Right renal cortex interstitium (tissue), 3 donors: ENCODE measurements around the gene SUSD3. TPM values are rescaled to one million over a fixed set of nuclear protein-coding genes. Genes with fewer than 3 reads are reported as not detected.
"Not testable (repeated sequence)": the region's sequence is repeated elsewhere in the genome, so short reads cannot be mapped to it uniquely, and the experiment has no call there.

ENCODE experiments used
- DNase-seq, 3 donors: peaks; one replicate each; pipeline ENCODE4 v3.0.0-alpha.2; 2013; ENCODE audit warnings: low read depth in 3 of 3, low spot score in 2 of 3
- polyA plus RNA-seq, 3 donors: library from polyadenylated mRNA; unstranded; fragments of 120-200 nt; gene quantifications; one replicate each; pipeline ENCODE4 v1.2.1, GENCODE V29; 2013; ENCODE audit not compliant: insufficient read length in 3 of 3

SUSD3 gene
- polyA plus RNA-seq, 3 donors, result 6.1 to 7.8 (median 7.6) TPM

DNA sequence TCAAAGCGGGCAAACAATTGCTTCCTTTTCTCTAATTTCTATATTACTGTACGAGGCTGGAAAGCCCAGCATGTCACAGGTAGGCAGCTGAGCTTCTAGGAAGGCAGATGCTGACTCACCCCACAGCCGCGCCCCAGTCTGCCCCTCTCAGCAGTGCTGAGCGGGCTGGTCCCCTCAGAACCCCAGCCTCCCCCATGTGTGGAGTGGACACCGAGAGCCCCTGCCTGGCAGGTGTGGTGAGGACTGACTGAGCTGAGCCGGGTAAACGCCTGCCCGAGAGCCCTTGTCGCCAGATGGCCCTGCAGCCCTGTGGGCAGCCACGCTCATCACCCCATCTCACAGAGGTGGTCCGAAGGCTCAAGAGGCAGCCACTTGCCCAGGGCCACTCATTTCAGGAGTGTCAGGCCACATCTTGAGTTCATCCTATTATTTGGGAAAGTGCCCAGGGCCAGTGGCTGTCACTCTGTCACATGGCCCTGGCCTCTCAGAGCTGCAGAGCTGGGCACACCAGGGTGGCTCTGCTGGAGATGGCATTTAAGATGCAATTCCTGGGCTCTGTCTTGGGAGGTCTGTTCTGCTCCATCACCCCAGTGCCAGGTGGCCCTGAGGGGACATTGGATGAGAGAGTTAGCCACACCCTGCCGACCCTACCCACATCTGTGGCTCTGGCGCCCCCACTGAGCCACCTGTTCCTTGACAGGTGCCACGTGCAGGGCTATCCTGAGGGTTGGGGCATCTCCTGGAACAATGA, 50.0 kb downstream of the SUSD3 start:
- no peak for DNase-seq

DNA sequence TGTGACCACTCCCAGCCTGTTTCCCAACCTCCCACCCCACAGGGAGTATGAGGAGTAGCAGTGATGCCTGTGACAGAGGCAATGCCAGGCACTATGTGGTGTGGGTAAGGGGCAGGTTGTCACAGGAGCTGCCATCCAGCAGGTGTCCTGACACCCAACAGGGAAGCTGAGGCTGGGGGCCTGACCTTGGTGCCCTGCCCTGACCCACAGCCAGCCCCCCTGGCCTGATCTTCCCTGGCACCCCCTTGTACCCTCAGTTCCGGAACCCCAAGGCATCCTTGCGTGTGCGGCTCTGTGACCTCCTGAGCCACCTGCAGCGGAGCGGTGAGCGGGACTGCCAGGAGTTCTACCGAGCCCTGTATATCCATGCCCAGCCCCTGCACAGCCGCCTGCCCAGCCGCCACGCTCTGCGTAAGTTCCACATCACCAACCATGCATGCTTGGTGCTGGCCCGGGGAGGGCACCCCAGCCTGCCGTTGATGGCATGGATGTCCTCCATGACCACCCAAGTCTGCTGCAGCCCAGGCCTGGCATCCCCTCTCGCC, 51.9 kb downstream of the SUSD3 start:
- DNase-seq, result no peak

DNA sequence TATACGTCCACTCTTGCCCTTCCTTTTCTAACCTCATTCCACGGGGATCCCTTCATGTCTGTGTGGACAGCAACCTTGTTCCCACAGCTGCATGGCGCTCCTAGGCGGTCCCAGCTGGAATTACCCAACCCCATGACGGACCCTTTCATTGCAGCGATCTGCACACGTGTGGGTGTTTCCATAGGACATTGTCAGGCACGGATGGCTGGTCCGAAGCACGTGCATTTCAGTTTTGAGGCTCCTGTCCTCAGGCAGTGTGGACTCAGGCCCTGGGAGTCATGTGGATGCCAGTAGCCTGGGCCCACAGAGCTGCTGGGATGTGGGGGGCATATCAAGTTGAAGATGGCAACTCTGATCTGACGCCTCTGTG, 52.5 kb downstream of the SUSD3 start:
- no peak for DNase-seq

DNA sequence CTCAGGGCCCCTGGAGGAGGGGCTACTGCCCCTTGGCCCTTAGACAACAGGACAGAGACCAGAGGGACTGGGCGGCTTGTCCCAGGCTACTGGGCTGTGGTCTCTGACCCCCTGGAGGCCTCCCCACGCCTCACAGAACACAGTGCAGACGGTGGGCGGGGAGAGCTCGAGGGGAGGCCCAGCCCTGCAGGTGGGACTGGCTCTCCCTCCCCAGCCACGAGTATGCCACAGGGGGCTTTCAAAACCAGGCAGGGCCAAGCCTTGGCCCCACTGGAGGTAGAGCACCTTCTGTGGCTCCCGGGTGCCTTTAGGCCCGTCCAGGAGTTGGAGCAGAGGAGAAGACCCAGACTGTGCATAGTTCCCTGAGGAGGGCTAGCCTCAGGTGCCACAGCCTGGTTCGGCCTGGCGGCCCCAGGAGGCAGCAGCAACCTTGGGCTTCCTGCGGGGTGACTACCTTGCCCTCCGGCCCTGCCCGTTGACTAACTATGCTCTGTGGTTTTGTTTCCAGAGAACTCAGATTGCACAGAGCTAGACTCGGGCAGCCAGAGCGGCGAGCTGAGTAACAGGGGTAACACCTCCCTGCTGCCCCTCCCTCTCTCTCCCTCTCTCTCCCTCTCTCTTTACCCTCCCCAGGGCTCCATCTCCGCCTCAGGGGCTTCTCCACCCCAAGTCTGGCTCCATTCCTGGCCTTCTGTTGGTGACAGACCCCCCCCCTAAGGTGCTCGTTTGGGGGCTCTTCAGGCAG, 53.0 kb downstream of the SUSD3 start:
- no peak for DNase-seq

DNA sequence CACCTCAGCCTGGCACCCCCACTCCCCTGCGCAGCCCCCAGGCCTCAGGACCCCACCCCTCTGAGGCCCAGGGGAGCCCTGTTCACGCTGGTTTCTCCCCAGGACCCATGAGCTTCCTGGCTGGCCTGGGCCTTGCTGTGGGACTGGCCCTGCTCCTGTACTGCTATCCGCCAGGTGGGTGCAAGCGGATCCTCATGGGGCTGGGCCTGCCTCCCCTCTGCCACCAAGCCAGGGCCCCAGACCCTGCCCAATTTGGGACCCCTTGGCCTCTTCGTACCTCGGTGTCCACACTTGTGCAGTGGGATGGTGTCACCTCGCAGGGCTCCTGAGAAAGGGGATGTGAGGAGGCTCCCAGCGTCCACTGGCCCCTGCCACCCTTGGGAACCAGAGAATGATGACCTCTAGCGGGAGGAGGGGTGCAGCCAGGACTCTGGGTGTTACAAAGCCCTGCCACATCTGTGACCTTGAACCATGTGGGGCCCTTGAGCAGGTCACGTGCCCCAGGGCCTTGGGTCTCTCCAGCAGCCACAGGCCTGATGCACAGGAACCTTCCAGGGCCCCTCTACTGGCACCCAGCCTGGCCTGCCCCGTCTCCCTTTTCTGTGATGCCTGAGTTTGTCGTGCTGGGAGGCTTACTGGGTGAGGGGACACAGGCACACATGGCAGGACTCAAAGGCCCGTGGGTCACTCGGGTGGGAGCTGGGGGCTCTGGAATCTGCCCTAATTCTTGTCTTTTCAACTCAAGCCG, 53.8 kb downstream of the SUSD3 start:
- DNase-seq, result no peak

DNA sequence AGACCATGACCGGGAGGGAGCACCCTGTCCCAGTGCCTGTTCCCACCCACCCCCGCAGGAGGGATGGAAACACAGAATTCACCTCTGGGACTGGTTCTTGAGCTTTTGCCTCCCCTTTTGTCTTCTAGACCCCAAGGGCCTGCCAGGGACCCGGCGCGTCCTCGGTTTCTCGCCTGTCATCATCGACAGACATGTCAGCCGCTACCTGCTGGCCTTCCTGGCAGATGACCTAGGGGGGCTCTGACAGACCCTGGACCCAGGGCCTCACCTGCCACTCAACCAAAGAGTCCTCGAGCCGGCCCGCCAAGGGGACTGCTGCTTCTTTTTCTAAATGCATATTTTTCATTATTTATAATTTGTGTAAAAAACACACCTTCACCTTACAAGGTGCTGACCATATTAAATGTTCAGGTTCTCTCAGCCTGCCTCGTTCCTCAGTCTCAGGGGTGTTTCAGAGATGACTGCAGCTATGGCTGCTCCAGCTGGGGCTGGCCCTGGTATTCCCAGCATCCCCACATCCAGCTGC, 54.4 kb downstream of the SUSD3 start:
- no peak for DNase-seq

DNA sequence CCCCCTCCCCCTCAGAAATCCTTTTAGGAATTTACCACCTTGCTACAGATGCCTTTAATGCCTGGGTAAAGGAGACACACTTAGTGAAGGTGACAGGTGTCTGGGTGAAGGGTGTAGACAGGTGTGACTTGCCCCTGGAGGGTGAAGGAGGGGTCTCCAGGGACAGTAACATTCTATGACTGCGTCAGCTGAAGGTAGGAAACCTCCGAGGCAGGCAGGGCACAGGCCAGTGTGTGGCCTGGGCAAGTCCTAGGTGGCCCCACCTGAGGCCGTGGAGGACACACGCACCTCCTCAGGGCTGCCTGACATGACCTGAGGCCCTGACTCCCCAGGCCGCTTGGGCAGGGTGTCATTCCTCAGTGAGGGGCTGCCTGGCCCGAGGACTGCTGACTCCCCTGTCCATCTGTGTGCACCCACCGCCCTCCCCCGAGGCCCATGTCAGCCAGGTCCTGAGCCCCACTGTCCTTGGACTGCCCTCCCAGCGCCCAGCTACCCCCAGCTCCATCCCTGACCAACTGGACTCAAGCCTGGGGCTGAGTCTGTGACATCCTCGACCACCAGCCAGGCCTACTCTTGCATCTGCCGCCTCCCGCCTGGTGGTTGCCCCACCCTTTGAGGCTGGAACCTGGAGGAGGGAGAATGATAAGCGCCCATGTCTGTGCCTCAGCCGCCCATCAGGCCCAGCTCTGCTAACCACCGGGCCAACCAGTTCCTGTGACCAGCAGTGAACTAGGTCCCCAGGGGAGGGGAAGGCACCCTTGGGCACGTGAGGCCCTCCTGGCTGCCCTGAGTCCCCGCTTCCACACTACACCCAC, 55.9 kb downstream of the SUSD3 start:
- no peak for DNase-seq

DNA sequence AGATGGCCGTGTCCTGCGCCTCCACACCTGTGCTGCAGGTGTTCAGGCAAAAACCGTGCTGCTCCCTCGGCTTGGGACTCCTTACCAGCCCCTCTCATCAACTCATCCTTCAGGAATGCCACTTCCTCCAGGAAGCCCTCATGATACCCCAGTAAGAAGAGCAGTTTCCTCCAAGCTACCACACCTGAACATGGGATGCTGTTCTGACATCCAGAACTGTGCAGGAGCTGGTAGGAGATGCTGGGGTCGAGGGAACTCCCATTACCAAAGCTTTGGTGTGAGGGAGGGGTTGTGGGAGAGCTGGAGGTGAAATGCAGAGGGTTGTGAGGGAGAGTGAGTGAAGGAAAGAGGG, 56.5 kb downstream of the SUSD3 start:
- no peak for DNase-seq

DNA sequence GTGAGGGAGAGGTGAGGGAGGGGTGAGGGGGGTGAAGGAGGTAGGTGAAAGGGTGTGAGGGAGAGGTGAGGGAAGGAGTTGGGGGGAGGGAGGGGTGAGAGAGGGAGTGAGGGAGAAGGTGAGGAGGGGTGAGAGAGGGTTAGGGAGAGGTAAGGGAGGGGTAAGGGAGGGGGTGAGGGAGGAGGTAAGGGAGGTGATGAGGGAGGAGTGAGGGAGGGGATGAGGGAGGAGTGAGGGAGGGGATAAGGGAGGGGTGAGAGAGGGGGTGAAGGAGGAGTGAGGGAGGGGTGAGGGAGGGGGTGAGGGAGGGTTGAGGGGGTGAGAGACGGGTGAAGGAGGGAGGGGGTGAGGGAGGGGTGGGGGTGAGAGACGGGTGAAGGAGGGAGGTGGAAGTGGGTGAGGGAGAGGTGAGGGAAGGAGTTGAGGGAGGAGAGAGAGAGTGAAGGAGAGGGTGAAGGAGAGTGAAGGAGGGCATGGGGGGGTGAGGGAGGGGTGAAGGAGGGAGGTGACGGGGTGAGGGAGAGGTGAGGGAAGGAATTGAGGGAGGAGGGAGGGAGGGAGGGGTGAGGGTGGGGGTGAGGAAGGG, 57.1 kb downstream of the SUSD3 start:
- no peak for DNase-seq

DNA sequence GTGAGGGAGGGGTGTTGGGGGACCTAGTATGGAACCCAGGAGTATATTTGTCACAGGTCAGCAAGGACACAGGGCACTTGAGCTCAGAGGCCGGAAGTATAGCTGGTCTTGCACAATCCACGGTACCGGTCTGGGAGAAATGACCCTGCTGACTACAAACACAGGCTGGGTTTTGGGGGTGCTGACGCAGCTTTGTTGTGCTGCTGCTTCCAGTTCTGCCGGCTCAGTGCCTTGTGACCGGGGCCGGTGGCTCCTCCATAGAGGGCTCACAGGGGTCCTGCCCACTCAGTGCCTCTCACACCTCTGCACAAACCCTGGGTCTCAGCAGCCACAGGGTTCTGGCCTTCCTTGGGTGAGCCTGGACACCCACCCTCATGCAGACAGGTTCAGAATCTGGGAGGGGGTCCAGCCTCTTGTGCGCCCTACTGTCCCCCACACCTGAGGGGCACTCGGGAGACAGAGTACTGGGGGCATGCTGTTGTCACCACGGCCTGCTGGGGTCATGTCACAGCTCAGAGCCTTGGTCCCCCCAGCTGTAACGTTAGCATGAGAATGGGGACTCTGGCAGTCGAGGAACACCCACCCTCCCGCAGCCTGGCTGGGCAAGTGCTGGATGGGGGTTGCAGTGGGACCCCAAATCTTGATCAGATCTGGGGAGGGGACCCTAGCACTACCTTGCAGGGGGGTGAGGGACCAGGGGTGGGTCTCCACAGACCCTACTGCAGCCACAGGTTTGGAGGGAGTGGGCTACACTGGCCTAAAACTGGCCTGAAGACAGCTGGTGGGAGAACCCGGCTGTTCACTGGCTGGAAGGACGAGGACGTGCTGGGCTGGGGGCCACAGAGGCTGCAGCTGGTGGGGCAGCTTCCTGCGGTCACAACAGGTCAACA, 57.8 kb downstream of the SUSD3 start:
- no peak for DNase-seq

DNA sequence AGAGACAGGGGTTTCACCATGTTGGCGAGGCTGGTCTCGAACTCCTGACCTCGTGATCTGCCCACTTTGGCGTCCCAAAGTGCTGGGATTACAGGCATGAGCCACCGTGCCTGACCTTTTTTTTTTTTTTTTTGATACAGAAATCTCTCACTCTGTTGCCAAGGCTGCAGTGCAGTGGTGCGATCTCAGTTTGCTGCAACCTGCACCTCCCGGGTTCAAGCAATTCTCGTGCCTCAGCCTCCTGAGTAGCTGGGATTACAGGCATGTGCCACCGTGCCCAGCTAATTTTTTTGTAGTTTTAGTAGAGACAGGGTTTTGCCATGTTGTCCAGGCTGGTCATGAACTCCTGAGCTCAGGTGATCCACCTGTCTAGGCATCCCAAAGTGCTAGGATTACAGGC, 59.0 kb downstream of the SUSD3 start:
- not testable (repeated sequence) for DNase-seq

DNA sequence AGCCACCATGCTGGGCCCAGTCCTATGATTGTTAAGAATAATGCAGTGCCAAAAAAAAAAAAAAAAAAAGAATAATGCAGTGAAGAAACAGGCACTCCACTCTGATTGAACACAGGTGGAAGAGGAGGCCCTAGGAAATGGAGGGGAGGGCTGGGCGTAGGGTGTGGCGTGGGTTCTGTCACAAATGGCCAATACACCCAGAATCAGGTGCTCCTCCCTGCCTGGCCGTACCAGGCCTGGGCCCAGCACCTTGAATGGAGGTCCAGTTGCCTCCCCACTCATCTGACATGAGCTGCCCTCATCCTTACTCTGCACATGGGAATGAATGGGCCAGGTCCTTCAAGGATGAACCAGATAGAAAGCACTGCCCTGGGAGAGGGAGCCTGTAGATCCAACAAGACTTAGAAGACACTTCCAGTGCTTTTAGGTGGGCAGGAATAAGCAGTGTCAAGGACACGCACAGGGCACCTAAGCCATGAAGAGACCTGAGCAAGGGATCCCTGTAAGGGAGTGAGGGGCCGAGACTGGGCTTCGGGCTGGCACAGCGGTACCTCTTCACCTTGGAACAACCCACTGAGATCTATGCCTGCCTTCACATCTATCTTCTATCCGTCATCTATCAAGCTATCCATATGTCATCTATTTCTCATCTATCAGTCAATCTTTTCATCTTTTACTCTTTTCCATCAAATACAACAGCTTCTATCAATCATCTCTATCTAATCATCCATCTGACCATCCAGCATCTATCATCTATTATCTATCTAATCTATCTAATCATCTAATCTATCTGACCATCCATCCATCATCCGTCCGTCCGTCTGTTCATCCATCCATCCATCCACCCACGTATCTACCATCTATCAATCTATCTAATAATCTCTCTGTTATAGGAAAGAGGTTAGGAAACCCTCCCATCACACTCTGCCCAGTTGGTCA, 59.7 kb downstream of the SUSD3 start:
- no peak for DNase-seq

DNA sequence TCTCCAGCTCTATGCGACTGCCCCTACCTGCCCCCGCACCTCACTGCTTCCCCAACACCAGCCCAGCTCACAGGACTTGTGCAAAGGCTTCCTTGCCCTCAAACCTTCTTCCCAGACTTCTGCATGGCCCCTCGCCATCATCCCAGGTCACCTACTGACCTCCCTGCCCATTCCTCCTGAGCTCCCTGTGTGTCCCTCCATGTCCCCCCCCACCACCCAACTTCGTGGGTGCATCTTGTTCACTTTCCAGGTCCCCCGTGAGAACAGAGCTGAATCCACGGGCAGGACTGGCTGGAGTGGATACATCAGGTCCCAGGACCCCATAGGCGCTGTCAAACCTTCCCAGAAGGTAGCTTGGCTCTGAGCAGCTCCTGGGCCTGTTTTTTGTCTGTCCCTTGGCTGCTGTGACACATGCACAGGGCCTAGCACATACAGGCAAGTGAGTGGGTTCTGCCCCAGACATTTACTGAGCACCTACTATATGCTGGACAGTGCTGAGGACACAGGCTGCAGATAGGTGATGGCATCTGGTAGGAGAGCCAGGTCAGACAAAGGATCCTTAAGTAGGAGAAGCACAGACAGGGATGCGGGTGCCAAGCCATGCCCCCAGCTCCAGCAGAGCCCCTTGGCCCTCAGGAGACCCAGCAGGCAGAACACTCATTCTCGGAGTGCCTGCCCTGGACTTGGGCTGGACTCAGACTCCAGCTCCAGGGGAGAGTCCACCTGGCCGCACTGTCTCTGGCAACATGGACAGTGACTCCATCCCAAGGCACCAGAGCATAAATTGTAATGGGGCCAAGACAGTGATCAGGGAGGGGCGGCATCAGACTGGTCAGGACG, 60.6 kb downstream of the SUSD3 start:
- no peak for DNase-seq

DNA sequence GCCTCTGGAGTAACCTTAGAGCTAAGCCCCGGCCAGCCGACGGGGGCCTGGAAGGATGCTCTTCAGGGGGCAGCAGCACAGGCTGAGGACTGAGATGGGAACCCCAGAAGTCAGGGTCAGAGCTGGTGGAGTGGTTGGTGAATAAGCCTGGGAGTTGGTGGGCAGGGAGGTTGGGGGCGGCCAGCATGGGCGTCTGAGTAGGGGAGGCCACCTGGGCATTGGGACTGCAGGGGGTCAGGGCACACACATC, 61.1 kb downstream of the SUSD3 start:
- no peak for DNase-seq

DNA sequence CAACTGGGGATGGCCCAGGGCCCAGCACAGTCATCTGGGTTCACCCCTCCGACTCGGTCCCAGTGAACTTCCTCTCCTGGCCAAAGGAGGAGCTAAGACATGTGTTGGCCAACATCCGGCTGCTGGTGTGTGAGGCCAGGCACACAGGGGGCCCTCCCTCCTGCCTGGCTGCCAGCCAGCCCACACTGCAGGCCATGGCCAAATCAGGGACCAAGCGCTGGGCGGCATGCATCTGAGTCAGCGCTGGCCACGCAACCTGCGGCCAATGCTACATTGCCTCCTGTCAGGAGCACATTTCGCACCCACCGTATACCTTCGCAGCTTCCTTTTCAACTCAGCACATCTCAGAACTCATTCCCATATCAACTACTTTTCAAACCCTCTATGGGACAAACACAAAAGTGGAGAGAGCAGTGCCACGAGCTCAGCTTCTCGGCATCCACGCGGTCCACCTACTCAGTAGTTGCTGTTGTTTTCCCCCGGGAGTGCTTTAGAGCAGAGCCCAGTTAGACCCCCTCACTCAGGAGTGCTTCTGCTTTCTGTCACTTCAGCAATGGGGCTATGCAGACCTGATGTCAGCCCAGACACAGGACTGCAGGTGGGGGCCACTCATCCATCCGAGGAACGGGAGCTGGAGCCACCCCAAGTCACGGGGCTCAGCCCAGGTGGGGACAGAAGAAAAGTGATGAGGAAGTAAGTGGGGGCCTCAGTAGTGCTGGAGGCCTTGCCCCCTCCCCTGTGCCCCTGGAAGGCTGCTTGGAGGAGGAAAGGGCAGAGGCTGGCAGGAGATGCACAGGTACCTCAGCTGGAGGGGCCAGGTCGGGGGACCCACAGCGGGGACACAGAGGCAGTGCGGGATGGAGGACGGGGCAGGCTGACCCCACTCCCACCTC, 61.7 kb downstream of the SUSD3 start:
- no peak for DNase-seq

DNA sequence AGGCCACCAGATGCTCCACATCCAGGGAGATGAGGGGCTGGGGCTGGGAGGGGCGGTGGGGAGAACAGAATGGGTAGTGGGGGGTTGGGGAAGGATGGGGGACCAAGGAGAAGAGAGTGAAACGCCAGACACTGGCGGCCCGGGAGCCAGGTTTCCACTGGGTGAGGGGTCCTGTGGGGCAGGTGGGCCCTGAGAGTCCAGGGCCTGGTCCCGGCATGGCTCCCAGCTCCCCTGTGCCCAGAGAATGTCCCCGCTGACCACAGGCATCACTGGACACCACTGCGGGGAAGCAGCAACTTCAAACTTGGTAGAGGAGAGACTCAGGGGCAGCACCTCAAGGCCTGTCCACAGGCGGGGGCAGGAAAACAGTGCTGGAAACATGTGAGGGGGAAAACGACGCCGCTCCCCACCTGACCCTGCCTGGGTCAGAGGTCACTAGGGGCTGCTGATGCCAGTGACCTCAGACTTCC, 62.4 kb downstream of the SUSD3 start:
- no peak for DNase-seq
